ENCODE measurements around the gene GLI1.

Gene GLI1

DNA sequence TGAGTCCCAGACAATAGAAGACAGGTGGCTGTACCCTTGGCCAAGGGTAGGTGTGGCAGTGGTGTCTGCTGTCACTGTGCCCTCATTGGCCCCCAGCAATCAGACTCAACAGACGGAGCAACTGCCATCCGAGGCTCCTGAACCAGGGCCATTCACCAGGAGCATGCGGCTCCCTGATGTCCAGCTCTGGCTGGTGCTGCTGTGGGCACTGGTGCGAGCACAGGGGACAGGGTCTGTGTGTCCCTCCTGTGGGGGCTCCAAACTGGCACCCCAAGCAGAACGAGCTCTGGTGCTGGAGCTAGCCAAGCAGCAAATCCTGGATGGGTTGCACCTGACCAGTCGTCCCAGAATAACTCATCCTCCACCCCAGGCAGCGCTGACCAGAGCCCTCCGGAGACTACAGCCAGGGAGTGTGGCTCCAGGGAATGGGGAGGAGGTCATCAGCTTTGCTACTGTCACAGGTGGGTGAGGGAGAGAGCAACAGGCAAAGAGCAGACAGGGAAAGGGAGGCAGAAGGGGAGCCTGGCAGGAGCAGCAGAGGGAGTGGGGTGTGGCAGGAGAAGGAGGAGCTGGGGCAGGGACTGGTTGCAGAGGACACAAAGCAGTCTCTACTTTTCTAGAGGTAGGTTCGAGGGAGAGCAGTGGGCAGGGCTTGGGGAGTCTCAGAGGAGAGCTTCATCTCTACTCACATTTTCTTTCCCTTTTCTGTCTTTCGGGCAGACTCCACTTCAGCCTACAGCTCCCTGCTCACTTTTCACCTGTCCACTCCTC lies 4.0 kb upstream of the GLI1 start:
- Histone ChIP-seq H3K4me1 (ENCODE audit: control insufficient read depth in 1 of 2, insufficient read depth in 2 of 2, low read length in 2 of 2) (peaks cover 0 to 17% of the 10 kb centered on the region in 2 donors), H3K27me3 (ENCODE audit: low read depth, low read length) (no peaks in the 10 kb centered on the region), H3K4me3 (ENCODE audit: low read depth in 1 of 2, low read length in 2 of 2) (no peak overlapping the region), H3K27ac (ENCODE audit: low read length) (no peak overlapping the region), H3K9me3 (ENCODE audit: control insufficient read depth in 1 of 2, low read length in 2 of 2) (no peaks in the 10 kb centered on the region), H3K36me3 (ENCODE audit: control insufficient read depth in 1 of 2, insufficient read depth in 2 of 2, low read length in 2 of 2) (no peaks in the 10 kb centered on the region)

- Histone ChIP-seq H3K4me3 (ENCODE audit: low read depth in 1 of 2, low read length in 2 of 2) (no peak overlapping the region), H3K36me3 (ENCODE audit: control insufficient read depth in 1 of 2, insufficient read depth in 2 of 2, low read length in 2 of 2) (no peaks in the 10 kb centered on the region), H3K27me3 (ENCODE audit: low read depth, low read length) (peaks cover 5% of the 10 kb centered on the region), H3K9me3 (ENCODE audit: control insufficient read depth in 1 of 2, low read length in 2 of 2) (no peaks in the 10 kb centered on the region), H3K27ac (ENCODE audit: low read length) (no peak overlapping the region), H3K4me1 (ENCODE audit: control insufficient read depth in 1 of 2, insufficient read depth in 2 of 2, low read length in 2 of 2) (peaks cover 3 to 23% of the 10 kb centered on the region in 2 donors)
Measured at GRCh38 chr12:57456145-57456700, 3.4 kb upstream of the GLI1 start.

- Histone ChIP-seq H3K9me3 (ENCODE audit: control insufficient read depth in 1 of 2, low read length in 2 of 2) (no peaks in the 10 kb centered on the region), H3K27me3 (ENCODE audit: low read depth, low read length) (peaks cover 8% of the 10 kb centered on the region), H3K27ac (ENCODE audit: low read length) (no peak overlapping the region), H3K36me3 (ENCODE audit: control insufficient read depth in 1 of 2, insufficient read depth in 2 of 2, low read length in 2 of 2) (no peaks in the 10 kb centered on the region), H3K4me1 (ENCODE audit: control insufficient read depth in 1 of 2, insufficient read depth in 2 of 2, low read length in 2 of 2) (peaks cover 3 to 26% of the 10 kb centered on the region in 2 donors), H3K4me3 (ENCODE audit: low read depth in 1 of 2, low read length in 2 of 2) (no peak overlapping the region)
Measured at GRCh38 chr12:57456737-57457490, 2.7 kb upstream of the GLI1 start.

DNA sequence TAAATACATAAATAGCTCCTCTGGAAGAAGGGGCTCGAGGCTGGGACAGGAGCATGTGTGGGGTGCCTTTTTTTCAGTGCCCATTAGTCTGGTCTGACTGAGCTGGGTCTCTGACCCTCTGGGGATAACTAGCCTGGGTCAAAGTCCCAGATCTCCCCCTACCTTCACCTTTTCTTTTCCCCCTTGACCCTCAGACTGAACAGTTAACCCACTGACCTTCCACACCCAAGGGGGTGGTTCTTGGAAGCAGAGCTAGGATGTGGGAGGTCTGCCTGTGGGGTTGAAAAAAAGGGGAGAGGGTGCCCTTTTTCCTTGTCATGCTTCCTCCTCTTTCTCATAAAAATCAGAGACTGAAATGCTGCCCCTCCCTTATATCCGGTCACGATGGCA lies 925 bp upstream of the GLI1 start:
- Histone ChIP-seq H3K27me3 (ENCODE audit: low read depth, low read length) (peaks cover 8% of the 10 kb centered on the region), H3K27ac (ENCODE audit: low read length) (peak overlapping the region; percentile 74), H3K4me3 (ENCODE audit: low read depth in 1 of 2, low read length in 2 of 2) (peak overlapping the region; percentile 91 to 93), H3K9me3 (ENCODE audit: control insufficient read depth in 1 of 2, low read length in 2 of 2) (no peaks in the 10 kb centered on the region), H3K36me3 (ENCODE audit: control insufficient read depth in 1 of 2, insufficient read depth in 2 of 2, low read length in 2 of 2) (no peaks in the 10 kb centered on the region), H3K4me1 (ENCODE audit: control insufficient read depth in 1 of 2, insufficient read depth in 2 of 2, low read length in 2 of 2) (peaks cover 3 to 28% of the 10 kb centered on the region in 2 donors)

DNA sequence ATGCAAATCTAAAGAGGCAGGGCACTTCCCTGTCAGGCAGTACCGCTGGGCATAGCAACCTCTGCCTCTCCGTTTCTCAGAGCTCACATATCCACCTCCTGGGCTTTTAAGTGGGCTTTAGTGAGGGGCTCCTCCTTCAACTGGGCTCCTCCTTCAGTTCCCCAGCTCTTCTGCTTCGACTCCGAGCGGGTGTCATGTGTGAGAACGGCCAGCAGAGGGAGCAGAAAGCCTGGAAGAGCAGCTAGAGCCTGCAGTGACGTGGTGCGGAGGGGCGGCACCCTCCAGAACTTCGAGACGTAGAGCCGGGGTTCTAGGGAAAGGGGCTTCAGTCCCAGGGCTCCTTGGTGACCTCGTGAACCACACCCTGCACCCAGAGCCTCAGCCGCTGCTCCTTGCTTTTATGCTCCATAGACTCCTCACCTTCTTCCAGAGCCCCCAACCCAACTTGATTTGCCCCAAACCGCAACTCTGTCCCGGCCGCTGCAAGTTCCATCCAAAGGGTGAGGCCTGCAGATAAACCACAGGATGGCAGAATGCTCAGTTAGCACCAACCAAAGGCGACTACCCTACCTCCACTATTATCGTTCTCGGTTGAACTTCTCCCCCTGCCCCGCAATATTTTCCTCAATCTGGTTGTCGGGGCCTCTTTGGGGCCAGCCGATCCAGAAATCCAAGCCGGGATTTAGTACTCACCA lies 383 bp upstream of the GLI1 start:
- Histone ChIP-seq H3K4me3 (ENCODE audit: low read depth in 1 of 2, low read length in 2 of 2) (peak overlapping the region; percentile 91 to 93), H3K27me3 (ENCODE audit: low read depth, low read length) (peaks cover 8% of the 10 kb centered on the region), H3K4me1 (ENCODE audit: control insufficient read depth in 1 of 2, insufficient read depth in 2 of 2, low read length in 2 of 2) (peaks cover 3 to 28% of the 10 kb centered on the region in 2 donors)

DNA sequence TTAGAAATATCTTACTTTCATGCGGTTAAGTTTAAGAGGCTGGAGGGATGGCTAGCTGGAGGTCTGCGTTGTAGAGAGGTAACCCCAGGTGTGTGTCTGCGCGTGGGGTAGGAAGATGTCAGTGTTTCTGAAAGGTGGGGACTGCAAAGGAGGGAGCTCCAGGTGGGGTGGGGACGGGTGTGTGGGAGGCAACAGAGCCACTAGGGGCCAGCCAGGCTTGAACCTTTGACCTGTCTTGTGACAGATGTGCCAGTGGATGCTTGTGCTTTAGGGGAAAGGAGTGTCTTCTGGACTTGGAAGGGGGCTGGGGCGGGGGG lies 841 bp downstream of the GLI1 start:
- H3K9me3 ChIP-seq (ENCODE audit: control insufficient read depth in 1 of 2, low read length in 2 of 2): no peaks in the 10 kb centered on the region
- peak overlapping the region; percentile 33 to 93 for H3K4me3 ChIP-seq (ENCODE audit: low read depth in 1 of 2, low read length in 2 of 2)
- no peak overlapping the region for H3K27ac ChIP-seq (ENCODE audit: low read length)
- peaks cover 3 to 28% of the 10 kb centered on the region in 2 donors for H3K4me1 ChIP-seq (ENCODE audit: control insufficient read depth in 1 of 2, insufficient read depth in 2 of 2, low read length in 2 of 2)
- no peaks in the 10 kb centered on the region for H3K36me3 ChIP-seq (ENCODE audit: control insufficient read depth in 1 of 2, insufficient read depth in 2 of 2, low read length in 2 of 2)
- peaks cover 8% of the 10 kb centered on the region for H3K27me3 ChIP-seq (ENCODE audit: low read depth, low read length)

More for the DNA sequence above, 383 bp upstream of the GLI1 start:
- H3K9me3 ChIP-seq (ENCODE audit: control insufficient read depth in 1 of 2, low read length in 2 of 2): no peaks in the 10 kb centered on the region
- no peaks in the 10 kb centered on the region for H3K36me3 ChIP-seq (ENCODE audit: control insufficient read depth in 1 of 2, insufficient read depth in 2 of 2, low read length in 2 of 2)
- H3K27ac ChIP-seq (ENCODE audit: low read length): peak overlapping the region; percentile 74

DNA sequence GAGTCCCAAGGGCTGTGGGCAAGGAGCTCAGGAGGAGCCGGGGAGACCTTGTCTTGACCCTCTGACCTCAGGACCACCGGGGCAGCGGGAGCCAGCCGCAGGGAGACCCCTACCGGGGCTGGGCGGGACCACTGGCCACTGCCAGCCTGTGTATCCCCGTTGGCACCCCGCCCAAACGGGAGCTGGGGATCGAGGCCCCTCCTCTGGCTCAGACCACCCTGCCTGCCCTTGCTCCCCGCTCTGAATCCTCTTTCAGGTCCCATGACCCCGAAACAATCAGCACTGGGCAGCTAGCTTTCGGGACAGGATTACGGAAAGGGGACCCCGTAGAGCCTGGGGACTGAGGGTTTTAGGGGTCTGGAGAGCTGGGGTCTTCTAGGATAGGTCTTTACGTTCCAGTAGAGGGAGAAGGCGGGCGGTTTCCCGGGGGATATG lies 1.3 kb downstream of the GLI1 start:
- peak overlapping the region; percentile 84 to 93 for H3K4me3 ChIP-seq (ENCODE audit: low read depth in 1 of 2, low read length in 2 of 2)
- H3K27me3 ChIP-seq (ENCODE audit: low read depth, low read length): peaks cover 8% of the 10 kb centered on the region
- H3K4me1 ChIP-seq (ENCODE audit: control insufficient read depth in 1 of 2, insufficient read depth in 2 of 2, low read length in 2 of 2): peaks cover 3 to 28% of the 10 kb centered on the region in 2 donors
- H3K27ac ChIP-seq (ENCODE audit: low read length): no peak overlapping the region
- no peaks in the 10 kb centered on the region for H3K36me3 ChIP-seq (ENCODE audit: control insufficient read depth in 1 of 2, insufficient read depth in 2 of 2, low read length in 2 of 2)
- H3K9me3 ChIP-seq (ENCODE audit: control insufficient read depth in 1 of 2, low read length in 2 of 2): no peaks in the 10 kb centered on the region

DNA sequence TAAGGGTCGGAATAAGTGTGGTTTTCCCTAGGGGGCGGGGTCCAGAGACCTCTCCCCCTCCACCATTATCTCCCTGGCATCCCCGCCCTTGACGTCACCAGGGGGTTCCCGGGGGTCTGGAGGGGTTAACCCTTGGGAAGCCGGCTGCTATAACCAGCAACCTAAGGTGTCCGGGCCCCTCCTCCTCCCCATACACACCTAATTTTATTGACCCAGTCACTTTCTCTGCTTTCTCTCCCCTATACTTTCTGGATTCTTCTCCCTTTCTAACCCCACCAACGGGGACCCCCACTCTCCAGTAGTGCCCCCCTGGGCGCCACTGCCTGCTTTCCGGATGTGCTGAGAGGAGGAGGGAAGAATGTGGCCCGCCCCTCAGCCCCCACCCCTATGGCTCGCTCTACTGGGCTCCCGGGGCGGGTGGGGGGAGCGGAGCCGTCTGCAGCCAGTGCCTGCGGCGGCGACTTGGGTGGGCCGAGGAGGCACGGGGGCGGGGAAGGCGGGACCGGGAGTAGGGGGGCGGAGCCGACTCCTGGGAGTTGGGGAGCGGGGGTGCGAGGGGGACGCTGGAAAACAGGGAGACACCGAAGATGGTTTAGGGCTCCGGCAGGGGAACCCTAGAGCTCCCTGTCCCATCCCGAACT lies 1.8 kb downstream of the GLI1 start:
- peak overlapping the region; percentile 84 to 93 for H3K4me3 ChIP-seq (ENCODE audit: low read depth in 1 of 2, low read length in 2 of 2)
- H3K36me3 ChIP-seq (ENCODE audit: control insufficient read depth in 1 of 2, insufficient read depth in 2 of 2, low read length in 2 of 2): no peaks in the 10 kb centered on the region
- no peak overlapping the region for H3K27ac ChIP-seq (ENCODE audit: low read length)
- H3K9me3 ChIP-seq (ENCODE audit: control insufficient read depth in 1 of 2, low read length in 2 of 2): no peaks in the 10 kb centered on the region
- peaks cover 8% of the 10 kb centered on the region for H3K27me3 ChIP-seq (ENCODE audit: low read depth, low read length)
- H3K4me1 ChIP-seq (ENCODE audit: control insufficient read depth in 1 of 2, insufficient read depth in 2 of 2, low read length in 2 of 2): peaks cover 3 to 28% of the 10 kb centered on the region in 2 donors

GRCh38 chr12:57461917-57462250 lies 2.3 kb downstream of the GLI1 start:
- Histone ChIP-seq H3K9me3 (ENCODE audit: control insufficient read depth in 1 of 2, low read length in 2 of 2) (no peaks in the 10 kb centered on the region), H3K27ac (ENCODE audit: low read length) (no peak overlapping the region)

GRCh38 chr12:57462251-57462911 lies 2.8 kb downstream of the GLI1 start:
- Histone ChIP-seq H3K9me3 (ENCODE audit: control insufficient read depth in 1 of 2, low read length in 2 of 2) (no peaks in the 10 kb centered on the region), H3K4me3 (ENCODE audit: low read depth in 1 of 2, low read length in 2 of 2) (peak overlapping the region; percentile 84 to 93), H3K36me3 (ENCODE audit: control insufficient read depth in 1 of 2, insufficient read depth in 2 of 2, low read length in 2 of 2) (no peaks in the 10 kb centered on the region), H3K27ac (ENCODE audit: low read length) (peak overlapping the region; percentile 85), H3K27me3 (ENCODE audit: low read depth, low read length) (peaks cover 8% of the 10 kb centered on the region), H3K4me1 (ENCODE audit: control insufficient read depth in 1 of 2, insufficient read depth in 2 of 2, low read length in 2 of 2) (peaks cover 3 to 28% of the 10 kb centered on the region in 2 donors)

More at GRCh38 chr12:57461917-57462250, 2.3 kb downstream of the GLI1 start:
- no peaks in the 10 kb centered on the region for H3K36me3 ChIP-seq (ENCODE audit: control insufficient read depth in 1 of 2, insufficient read depth in 2 of 2, low read length in 2 of 2)
- peaks cover 3 to 28% of the 10 kb centered on the region in 2 donors for H3K4me1 ChIP-seq (ENCODE audit: control insufficient read depth in 1 of 2, insufficient read depth in 2 of 2, low read length in 2 of 2)
- peak overlapping the region; percentile 84 to 93 for H3K4me3 ChIP-seq (ENCODE audit: low read depth in 1 of 2, low read length in 2 of 2)
- H3K27me3 ChIP-seq (ENCODE audit: low read depth, low read length): peaks cover 8% of the 10 kb centered on the region
